EL (cell line): ENCODE measurements around the gene INSL4.

Source experiments
- DNase-seq: peaks from one replicate; pipeline ENCODE4 v3.0.0-alpha.2; 2016

The INSL4 gene

GRCh38 chr9:5231212-5231611 lies at the start of gene INSL4:
TSS of gene INSL4 (plus strand) at chr9:5231419. CDS start at chr9:5231524, 105 bp downstream.
- DNase-seq: peak; percentile 20

GRCh38 chr9:5184776-5185175 lies 46.4 kb upstream of the INSL4 start:
- DNase-seq: no peak

GRCh38 chr9:5185220-5185840 lies 45.9 kb upstream of the INSL4 start, which contains the start of gene INSL6:
TSS of gene INSL6 (minus strand) at chr9:5185639. CDS start at chr9:5185602, 37 bp downstream.
- DNase-seq: no peak

- peak; percentile 61 for DNase-seq
Observed at GRCh38 chr9:5186416-5187169, 44.6 kb upstream of the INSL4 start.

GRCh38 chr9:5188060-5188984 lies 42.9 kb upstream of the INSL4 start:
- DNase-seq: no peak

- DNase-seq: no peak
Observed at GRCh38 chr9:5191985-5192384, 39.2 kb upstream of the INSL4 start.

- no peak for DNase-seq
Observed at GRCh38 chr9:5193345-5193744, 37.9 kb upstream of the INSL4 start.

GRCh38 chr9:5195463-5195862 lies 35.8 kb upstream of the INSL4 start:
- no peak for DNase-seq

GRCh38 chr9:5205071-5205470 lies 26.1 kb upstream of the INSL4 start:
- DNase-seq: no peak

GRCh38 chr9:5230554-5230953 lies 665 bp upstream of the INSL4 start:
- DNase-seq: no peak

- DNase-seq: peak; percentile 21
Observed at GRCh38 chr9:5263351-5264218, 32.4 kb downstream of the INSL4 start.

- DNase-seq: no peak
Observed at GRCh38 chr9:5264219-5264595, 33.0 kb downstream of the INSL4 start.

GRCh38 chr9:5265939-5266338 lies 34.7 kb downstream of the INSL4 start:
- no peak for DNase-seq

- peak; percentile 93 for DNase-seq
Observed at GRCh38 chr9:5269249-5269715, 38.1 kb downstream of the INSL4 start.

- no peak for DNase-seq
Observed at GRCh38 chr9:5274770-5275169, 43.6 kb downstream of the INSL4 start.

- DNase-seq: no peak
Observed at GRCh38 chr9:5278486-5278885, 47.3 kb downstream of the INSL4 start.
